Colonic mucosa (tissue), 4 donors: ENCODE measurements around the gene CAMLG. TPM values are rescaled to one million over a fixed set of nuclear protein-coding genes. Genes with fewer than 3 reads are reported as not detected.

ENCODE experiments used
- DNase-seq: peaks from one replicate; pipeline ENCODE4 v3.0.0-alpha.2; 2020
- H3K27ac ChIP-seq: fragments of 200-600 bp; one replicate; pipeline ENCODE4 v1.8.0; 2021
- H3K27me3 ChIP-seq: fragments of 200-600 bp; one replicate; pipeline ENCODE4 v1.8.0; 2021
- H3K36me3 ChIP-seq: fragments of 200-600 bp; one replicate; pipeline ENCODE4 v1.8.0; 2021
- H3K4me1 ChIP-seq: fragments of 200-600 bp; one replicate; pipeline ENCODE4 v1.8.0; 2021; ENCODE audit warnings: mild to moderate bottlenecking
- H3K4me3 ChIP-seq: fragments of 200-600 bp; one replicate; pipeline ENCODE4 v1.8.0; 2021
- H3K9ac ChIP-seq, 2 donors: one replicate each; pipeline ENCODE4 v1.7.0; 2013; ENCODE audit warnings: control low read depth in 2 of 2, low read depth in 2 of 2, low read length in 2 of 2
- H3K9me3 ChIP-seq: fragments of 200-600 bp; one replicate; pipeline ENCODE4 v1.8.0; 2021
- CTCF ChIP-seq: fragments of 200-600 bp; IDR thresholded peaks from one replicate; pipeline ENCODE4 v1.8.0; 2022; ENCODE audit warnings: antibody characterized with exemption, mild to moderate bottlenecking
- intact Hi-C: fragments of 100-400 bp; cut with DNase I; formaldehyde crosslinking; loops from one replicate; pipeline ENCODE4 v1.14.1; 2022
- total RNA-seq, 2 donors: library from RNA; stranded (reverse); fragmentation: NEBNext Ultra II Directional in 1 of 2; extraction: Animal tissue kit (Norgen Biotek cat#: 25700) in 1 of 2; gene quantifications; one replicate each; pipeline ENCODE4 v1.2.1, GENCODE V29; 2021
- donor health status: healthy.
- donor health status: DM: no; HTN: no; CAD: no.
- donor health status: DM: no; HTN: no; CAD: no.

Gene CAMLG
- total RNA-seq, 2 donors from 2014 or later: 21.2 to 27.6 TPM

GRCh38 chr5:134724872-134725271 is 13.5 kb upstream of the CAMLG start:
- no peak overlapping the region for H3K27ac ChIP-seq
- intact Hi-C loops: no loop called here
- peaks cover 16% of the 10 kb centered on the region for H3K36me3 ChIP-seq
- no peak overlapping the region for H3K4me3 ChIP-seq
- no peaks in the 10 kb centered on the region for H3K4me1 ChIP-seq
- H3K9ac ChIP-seq: no peak overlapping the region
- H3K27me3 ChIP-seq: no peaks in the 10 kb centered on the region
- no peak for DNase-seq
- TF ChIP-seq CTCF: no peak
- no peaks in the 10 kb centered on the region for H3K9me3 ChIP-seq

GRCh38 chr5:134732819-134733218 is 5.5 kb upstream of the CAMLG start:
- no peak for DNase-seq
- Histone ChIP-seq H3K4me3 (no peak overlapping the region), H3K27me3 (no peaks in the 10 kb centered on the region), H3K27ac (no peak overlapping the region), H3K4me1 (no peaks in the 10 kb centered on the region), H3K36me3 (no peaks in the 10 kb centered on the region), H3K9ac (no peak overlapping the region), H3K9me3 (no peaks in the 10 kb centered on the region)
- intact Hi-C loops: no loop called here
- no peak for TF ChIP-seq CTCF

- Histone ChIP-seq H3K4me3 (no peak overlapping the region), H3K27ac (no peak overlapping the region), H3K27me3 (no peaks in the 10 kb centered on the region), H3K4me1 (peaks cover 6% of the 10 kb centered on the region), H3K9me3 (no peaks in the 10 kb centered on the region), H3K36me3 (no peaks in the 10 kb centered on the region), H3K9ac (no peak overlapping the region)
- intact Hi-C loops: no loop called here
- TF ChIP-seq CTCF: no peak
- no peak for DNase-seq
Observed at GRCh38 chr5:134735243-134735642, 3.1 kb upstream of the CAMLG start.

- no peak for DNase-seq
- Histone ChIP-seq H3K9me3 (no peaks in the 10 kb centered on the region), H3K4me1 (peaks cover 6% of the 10 kb centered on the region), H3K9ac (no peak overlapping the region), H3K4me3 (no peak overlapping the region), H3K27me3 (no peaks in the 10 kb centered on the region), H3K27ac (no peak overlapping the region), H3K36me3 (no peaks in the 10 kb centered on the region)
- TF ChIP-seq CTCF: no peak
- intact Hi-C loops: no loop called here
Observed at GRCh38 chr5:134736173-134736812, 2.1 kb upstream of the CAMLG start.

GRCh38 chr5:134738963-134739661 is 764 bp downstream of the CAMLG start:
- no peak for TF ChIP-seq CTCF
- DNase-seq: peak; percentile 34
- intact Hi-C loops: loop anchor here (2.0 kb wide), 1 partner anchor 164 kb away; no protein-coding TSS in a partner anchor
- H3K9me3 ChIP-seq: no peaks in the 10 kb centered on the region
- H3K27me3 ChIP-seq: no peaks in the 10 kb centered on the region
- peak overlapping the region; percentile 90 to 96 for H3K9ac ChIP-seq
- H3K36me3 ChIP-seq: no peaks in the 10 kb centered on the region
- peak overlapping the region; percentile 80 for H3K27ac ChIP-seq
- H3K4me1 ChIP-seq: peaks cover 6% of the 10 kb centered on the region
- H3K4me3 ChIP-seq: peak overlapping the region; percentile 87
